Measurements from ENCODE around the gene STX7.

DNA sequence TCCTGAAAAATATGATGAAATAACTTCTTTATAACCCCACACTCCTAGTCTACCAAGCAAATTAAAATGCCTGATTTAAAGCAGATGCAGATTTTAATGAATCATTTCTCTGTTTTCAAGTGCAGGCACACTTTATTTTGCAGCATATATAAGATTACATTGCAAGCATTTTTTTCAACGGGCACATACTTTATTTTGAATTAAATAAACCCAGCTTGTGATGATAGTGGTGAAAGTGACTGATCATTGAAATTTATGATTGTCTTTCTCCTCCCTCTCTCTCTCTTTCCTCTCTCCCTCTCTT, 99.5 kb downstream of the STX7 start:
- TF ChIP-seq, protein P1, sequence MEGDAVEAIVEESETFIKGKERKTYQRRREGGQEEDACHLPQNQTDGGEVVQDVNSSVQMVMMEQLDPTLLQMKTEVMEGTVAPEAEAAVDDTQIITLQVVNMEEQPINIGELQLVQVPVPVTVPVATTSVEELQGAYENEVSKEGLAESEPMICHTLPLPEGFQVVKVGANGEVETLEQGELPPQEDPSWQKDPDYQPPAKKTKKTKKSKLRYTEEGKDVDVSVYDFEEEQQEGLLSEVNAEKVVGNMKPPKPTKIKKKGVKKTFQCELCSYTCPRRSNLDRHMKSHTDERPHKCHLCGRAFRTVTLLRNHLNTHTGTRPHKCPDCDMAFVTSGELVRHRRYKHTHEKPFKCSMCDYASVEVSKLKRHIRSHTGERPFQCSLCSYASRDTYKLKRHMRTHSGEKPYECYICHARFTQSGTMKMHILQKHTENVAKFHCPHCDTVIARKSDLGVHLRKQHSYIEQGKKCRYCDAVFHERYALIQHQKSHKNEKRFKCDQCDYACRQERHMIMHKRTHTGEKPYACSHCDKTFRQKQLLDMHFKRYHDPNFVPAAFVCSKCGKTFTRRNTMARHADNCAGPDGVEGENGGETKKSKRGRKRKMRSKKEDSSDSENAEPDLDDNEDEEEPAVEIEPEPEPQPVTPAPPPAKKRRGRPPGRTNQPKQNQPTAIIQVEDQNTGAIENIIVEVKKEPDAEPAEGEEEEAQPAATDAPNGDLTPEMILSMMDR (conservative IDR thresholded peaks at IDR 0.05; ENCODE audit: low read length): no peak
- no peak for TF ChIP-seq EZH2phosphoT487 (IDR thresholded peaks at IDR 0.05; ENCODE audit: borderline replicate concordance, low read depth, low read length)

Measured in OCI-LY7 (cell line).